K562 (cell line): Measurements from ENCODE around the gene FA2H. TPM values are rescaled to one million over a fixed set of nuclear protein-coding genes. Genes with fewer than 3 reads are reported as not detected.

Experiments used
- ATF2 ChIP-seq: sonication (generic); formaldehyde crosslinking; IDR thresholded peaks from 2 replicates; pipeline ENCODE4 v1.8.1; 2022; ENCODE audit warnings: missing genetic modification reagents
- BDP1 ChIP-seq: IDR thresholded peaks from 3 replicates; pipeline ENCODE4 v1.6.1; 2011; ENCODE audit not compliant: insufficient read length, insufficient read depth
- E2F1 ChIP-seq: sonication (generic); formaldehyde crosslinking; IDR thresholded peaks from 2 replicates; pipeline ENCODE4 v1.8.1; 2023; ENCODE audit warnings: mild to moderate bottlenecking, missing genetic modification reagents, moderate library complexity
- EHMT2 ChIP-seq: fragments of 450-650 bp; IDR thresholded peaks from 2 replicates; pipeline ENCODE4 v1.6.1; 2018; ENCODE audit warnings: antibody characterized with exemption
- HMG20A ChIP-seq: fragments of 450-650 bp; formaldehyde crosslinking; conservative IDR thresholded peaks from 2 replicates; pipeline ENCODE4 v1.4.0; 2020; ENCODE audit warnings: mild to moderate bottlenecking, mixed read lengths
- HNRNPK ChIP-seq: fragments of 200-400 bp; formaldehyde crosslinking; IDR thresholded peaks from one replicate; pipeline ENCODE4 v1.6.1; 2018; ENCODE audit warnings: mild to moderate bottlenecking, low read depth, low read length; ENCODE audit not compliant: poor library complexity, severe bottlenecking
- NR4A1 ChIP-seq, 2 experiments: fragments of 250-450 bp in 1 of 2; fragments of 450-650 bp in 1 of 2; sonication (Bioruptor Pico) in 1 of 2; IDR thresholded peaks; 2 replicates each; pipeline versions ENCODE4 v1.4.0 to v1.6.1; 2016 to 2020; ENCODE audit warnings: mild to moderate bottlenecking in 2 of 2, missing compliant biosample characterization in 1 of 2, missing genetic modification characterization in 1 of 2, moderate library complexity in 1 of 2
- RREB1 ChIP-seq: fragments of 250-450 bp; sonication (Bioruptor Pico); IDR thresholded peaks from 2 replicates; pipeline ENCODE4 v1.4.0; 2020
- ZNF780A ChIP-seq: fragments of 250-450 bp; sonication (Bioruptor Pico); IDR thresholded peaks from 2 replicates; pipeline ENCODE4 v1.5.0; 2021; ENCODE audit warnings: mild to moderate bottlenecking
- polyA plus RNA-seq, 8 experiments: library from polyadenylated mRNA; depleted of rRNA in 4 of 8; stranded (reverse) in 5 of 8; unstranded in 3 of 8; fragments of >200 nt; fragmentation: Nextera tagmentation in 2 of 8; fragmentation: Illumina TruSeq in 1 of 8; extraction: Ambion mirVana in 2 of 8; extraction: Trizol in 1 of 8; gene quantifications; 2 replicates each; pipeline versions ENCODE4 v1.2.1 to v1.2.3, GENCODE V29; 2011 to 2014; ENCODE audit warnings: inconsistent platforms in 1 of 8, missing spikeins in 1 of 8
- total RNA-seq, 7 experiments: library from RNA; depleted of rRNA in 6 of 7; stranded (reverse); fragments of >200 nt in 6 of 7; fragmentation: Illumina TruSeq in 2 of 7; extraction: Trizol in 2 of 7; gene quantifications; 2 replicates each; pipeline versions ENCODE4 v1.2.1 to v1.2.3, GENCODE V29; 2011 to 2021; ENCODE audit warnings: low replicate concordance in 1 of 7
- TF ChIP-seq, protein P1 (sequence below): sonication (generic); formaldehyde crosslinking; IDR thresholded peaks from 2 replicates; pipeline ENCODE4 v1.8.0; 2022; ENCODE audit warnings: missing genetic modification reagents, mild to moderate bottlenecking, borderline replicate concordance
- TF ChIP-seq, protein P2 (sequence below), 2 experiments: fragments of 250-450 bp in 1 of 2; fragments of 450-650 bp in 1 of 2; sonication (Bioruptor Pico) in 1 of 2; IDR thresholded peaks; 2 replicates each; pipeline versions ENCODE4 v1.6.1 to v1.8.0; 2016 to 2021; ENCODE audit warnings: mild to moderate bottlenecking in 2 of 2, moderate library complexity in 2 of 2, missing compliant biosample characterization in 1 of 2, missing genetic modification characterization in 1 of 2

Gene FA2H
- total and polyA plus RNA-seq, 9 of the 15 experiments (the other 6 are each of a cell fraction or from before 2014, with no cell fraction given) = not detected

- TF ChIP-seq RREB1 (CRISPR knock-in tag) (no peak), HMG20A (CRISPR knock-in tag) (no peak), ZNF780A (no peak), ATF2 (CRISPR knock-in tag) (no peak), EHMT2 (no peak), E2F1 (CRISPR knock-in tag) (0 out of 2 replicates have a peak, but pooled peaks have one; percentile 24), NR4A1 (CRISPR knock-in tag; IDR thresholded peaks at IDR 0.05) (no peak), NR4A1 (tag; IDR thresholded peaks at IDR 0.05) (no peak), BDP1 (no peak), HNRNPK (no peak)
- TF ChIP-seq, protein P1, sequence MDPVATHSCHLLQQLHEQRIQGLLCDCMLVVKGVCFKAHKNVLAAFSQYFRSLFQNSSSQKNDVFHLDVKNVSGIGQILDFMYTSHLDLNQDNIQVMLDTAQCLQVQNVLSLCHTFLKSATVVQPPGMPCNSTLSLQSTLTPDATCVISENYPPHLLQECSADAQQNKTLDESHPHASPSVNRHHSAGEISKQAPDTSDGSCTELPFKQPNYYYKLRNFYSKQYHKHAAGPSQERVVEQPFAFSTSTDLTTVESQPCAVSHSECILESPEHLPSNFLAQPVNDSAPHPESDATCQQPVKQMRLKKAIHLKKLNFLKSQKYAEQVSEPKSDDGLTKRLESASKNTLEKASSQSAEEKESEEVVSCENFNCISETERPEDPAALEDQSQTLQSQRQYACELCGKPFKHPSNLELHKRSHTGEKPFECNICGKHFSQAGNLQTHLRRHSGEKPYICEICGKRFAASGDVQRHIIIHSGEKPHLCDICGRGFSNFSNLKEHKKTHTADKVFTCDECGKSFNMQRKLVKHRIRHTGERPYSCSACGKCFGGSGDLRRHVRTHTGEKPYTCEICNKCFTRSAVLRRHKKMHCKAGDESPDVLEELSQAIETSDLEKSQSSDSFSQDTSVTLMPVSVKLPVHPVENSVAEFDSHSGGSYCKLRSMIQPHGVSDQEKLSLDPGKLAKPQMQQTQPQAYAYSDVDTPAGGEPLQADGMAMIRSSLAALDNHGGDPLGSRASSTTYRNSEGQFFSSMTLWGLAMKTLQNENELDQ (CRISPR knock-in tag) = no peak
- TF ChIP-seq, protein P2, sequence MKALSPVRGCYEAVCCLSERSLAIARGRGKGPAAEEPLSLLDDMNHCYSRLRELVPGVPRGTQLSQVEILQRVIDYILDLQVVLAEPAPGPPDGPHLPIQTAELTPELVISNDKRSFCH (CRISPR knock-in tag; IDR thresholded peaks at IDR 0.05) = no peak
- TF ChIP-seq, protein P2 (tag; IDR thresholded peaks at IDR 0.05) = peak; percentile 77
Observed at GRCh38 chr16:74666425-74667254, 108.0 kb downstream of the FA2H start, which contains the start of gene RFWD3 (continued).
